Activated gamma-delta T cell treated with Interleukin-2 at 50 U/mL for 16 hours (primary cell): ENCODE data around the gene CMTM7.

Experiments
- DNase-seq: peaks from one replicate; pipeline ENCODE4 v3.0.0-alpha.2; 2020

Gene CMTM7

GRCh38 chr3:32414522-32415202, 23.0 kb downstream of the CMTM7 start:
- peak; percentile 34 for DNase-seq

- DNase-seq = no peak
These were observed 28.1 kb downstream of the CMTM7 start for GRCh38 chr3:32419742-32420125.

DNA sequence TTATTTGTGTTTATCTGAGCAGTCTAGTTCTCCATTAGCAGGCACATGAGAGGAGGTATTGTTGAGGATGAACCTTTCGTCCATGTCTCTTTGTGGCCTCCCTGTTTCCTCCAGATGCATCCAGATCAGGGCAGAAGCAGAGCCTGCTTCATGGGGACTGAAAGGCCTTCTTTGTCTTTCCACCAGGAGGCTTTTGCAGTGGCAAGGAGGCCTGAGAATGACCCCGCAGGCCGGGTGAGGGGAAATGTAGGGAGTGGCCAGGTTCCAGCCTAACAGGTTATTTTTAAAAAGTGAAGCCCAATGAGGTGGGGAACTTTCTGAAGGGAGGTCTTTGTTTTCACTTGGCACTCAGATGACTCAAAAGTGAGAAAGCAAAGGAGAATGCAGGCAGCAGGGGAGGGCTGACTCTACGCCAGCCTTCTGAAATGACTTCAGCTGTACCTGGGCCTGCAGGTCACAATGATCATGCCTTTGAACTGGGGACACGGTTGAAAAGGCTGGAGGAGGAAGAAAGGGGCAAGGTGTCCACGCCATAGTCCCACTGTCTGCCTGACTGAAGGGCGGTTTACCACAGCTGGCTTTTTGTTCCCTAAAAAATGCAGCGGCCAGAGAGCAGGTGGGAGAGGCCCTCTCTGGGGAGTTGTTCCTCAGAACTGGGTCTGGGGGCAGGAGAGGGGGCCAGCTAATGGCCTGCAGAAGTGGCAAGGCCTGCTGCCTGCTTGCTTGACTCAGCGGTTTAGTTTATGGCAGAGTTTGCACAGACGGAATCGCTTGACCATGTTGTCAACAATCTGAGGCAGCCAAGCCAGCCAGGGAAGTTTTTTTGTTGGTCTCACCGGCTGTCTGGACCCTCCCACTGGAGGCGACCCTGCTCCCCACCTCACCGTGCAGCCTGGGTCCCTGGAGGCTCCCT, 28.7 kb downstream of the CMTM7 start:
- DNase-seq = no peak

DNA sequence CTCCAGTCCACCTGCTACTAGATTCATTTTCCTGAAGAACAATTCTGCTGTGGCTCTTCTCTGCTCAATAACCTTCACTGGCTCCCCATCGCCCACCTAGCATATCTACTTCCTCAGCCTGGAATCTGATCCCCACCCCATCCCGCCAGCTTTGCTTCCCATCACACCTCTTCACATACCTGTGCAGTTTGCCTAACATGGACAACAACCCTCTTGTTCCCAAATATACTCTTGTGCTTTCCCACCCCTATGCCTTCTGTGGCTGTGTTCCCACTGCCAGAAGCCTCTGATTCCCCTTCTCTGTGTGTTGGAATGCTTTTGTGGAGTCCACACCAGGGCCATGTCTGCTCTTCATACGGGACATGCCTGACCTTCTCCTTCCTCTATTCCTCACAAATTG, 29.5 kb downstream of the CMTM7 start:
- no peak for DNase-seq

DNA sequence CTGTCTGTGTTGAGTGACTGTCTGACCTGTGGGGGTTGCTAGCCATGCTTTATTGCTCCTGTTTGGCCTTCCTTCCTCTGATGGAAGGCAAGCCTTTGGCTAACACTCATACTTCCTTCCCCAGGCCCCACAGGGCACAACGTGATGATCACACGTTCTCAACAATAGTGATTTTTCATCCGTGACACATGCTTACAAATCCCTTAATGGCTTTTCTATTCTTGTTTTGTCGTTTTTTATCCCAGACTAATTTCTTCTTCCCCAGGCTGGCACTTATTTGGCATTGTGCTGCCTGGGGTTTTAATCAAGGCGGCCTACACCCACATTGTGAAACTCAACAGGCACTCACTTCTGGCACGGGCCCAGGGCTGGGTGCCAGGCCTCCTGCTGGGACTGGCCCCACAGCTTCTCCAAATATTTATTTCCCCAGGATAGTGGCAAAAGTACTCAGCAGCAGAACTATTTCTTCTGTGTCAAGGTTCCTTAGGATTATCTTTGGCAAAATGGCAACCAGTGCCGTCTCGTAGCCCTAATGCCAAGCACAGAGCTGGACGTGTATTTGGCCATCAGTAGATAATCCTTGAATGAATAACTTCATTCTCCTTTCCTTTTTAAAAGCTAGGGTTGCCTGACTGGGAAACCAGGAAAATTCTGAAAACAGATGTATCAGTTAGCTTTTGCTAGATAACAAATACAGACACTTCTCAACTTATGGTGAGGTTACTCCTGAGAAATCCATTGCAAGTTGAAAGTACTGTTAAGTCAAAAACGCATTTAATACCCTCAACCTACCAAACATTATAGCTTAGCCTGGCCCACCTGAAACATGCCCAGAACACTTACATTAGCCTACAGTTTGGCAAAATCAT, 30.6 kb downstream of the CMTM7 start:
- DNase-seq = no peak

DNA sequence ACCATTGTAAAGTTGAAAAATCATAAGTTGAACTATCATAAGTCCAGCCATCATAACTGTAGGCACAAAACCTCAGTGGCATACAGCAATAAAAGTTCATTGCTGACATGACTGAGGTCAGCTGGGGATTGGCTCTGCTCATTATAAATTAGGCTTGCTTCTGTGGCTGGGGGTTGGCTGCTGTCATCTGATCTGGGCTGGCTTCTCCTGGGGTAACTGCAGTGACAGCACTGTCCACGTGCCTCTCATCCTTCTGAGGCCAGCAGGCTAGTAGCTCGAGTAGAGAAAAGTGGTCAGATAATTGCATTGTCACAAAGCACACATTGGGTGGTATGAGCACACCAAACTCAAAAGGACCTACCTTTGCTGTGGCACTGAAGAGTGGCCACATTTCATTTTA, 31.3 kb downstream of the CMTM7 start:
- no peak for DNase-seq

GRCh38 chr3:32423534-32423933, 31.9 kb downstream of the CMTM7 start:
- DNase-seq = no peak

- no peak for DNase-seq
These were observed 32.4 kb downstream of the CMTM7 start for GRCh38 chr3:32423956-32424557.

GRCh38 chr3:32424581-32425250, 33.1 kb downstream of the CMTM7 start:
- DNase-seq = no peak

GRCh38 chr3:32428092-32429068, 36.7 kb downstream of the CMTM7 start:
- DNase-seq = peak; percentile 52

DNA sequence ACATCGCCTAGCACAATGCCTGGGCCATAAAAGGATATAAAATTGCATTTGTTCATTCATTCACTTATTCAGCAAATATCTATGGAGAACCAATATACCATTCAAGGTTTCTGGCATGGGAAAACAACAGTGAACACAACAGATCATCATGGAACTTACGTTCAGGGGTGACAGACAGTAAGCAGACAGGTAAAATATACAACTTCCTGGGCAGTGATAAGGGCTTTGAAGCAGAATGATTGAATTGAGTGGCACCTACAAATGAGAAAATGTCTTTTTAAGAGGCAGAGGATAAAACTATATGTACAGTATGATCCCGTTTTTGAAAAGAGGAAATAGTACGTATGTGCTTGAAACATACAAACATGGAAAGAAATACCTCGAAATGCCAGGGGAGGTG, 39.2 kb downstream of the CMTM7 start:
- DNase-seq = no peak

GRCh38 chr3:32431481-32431880, 39.8 kb downstream of the CMTM7 start:
- DNase-seq = no peak

DNA sequence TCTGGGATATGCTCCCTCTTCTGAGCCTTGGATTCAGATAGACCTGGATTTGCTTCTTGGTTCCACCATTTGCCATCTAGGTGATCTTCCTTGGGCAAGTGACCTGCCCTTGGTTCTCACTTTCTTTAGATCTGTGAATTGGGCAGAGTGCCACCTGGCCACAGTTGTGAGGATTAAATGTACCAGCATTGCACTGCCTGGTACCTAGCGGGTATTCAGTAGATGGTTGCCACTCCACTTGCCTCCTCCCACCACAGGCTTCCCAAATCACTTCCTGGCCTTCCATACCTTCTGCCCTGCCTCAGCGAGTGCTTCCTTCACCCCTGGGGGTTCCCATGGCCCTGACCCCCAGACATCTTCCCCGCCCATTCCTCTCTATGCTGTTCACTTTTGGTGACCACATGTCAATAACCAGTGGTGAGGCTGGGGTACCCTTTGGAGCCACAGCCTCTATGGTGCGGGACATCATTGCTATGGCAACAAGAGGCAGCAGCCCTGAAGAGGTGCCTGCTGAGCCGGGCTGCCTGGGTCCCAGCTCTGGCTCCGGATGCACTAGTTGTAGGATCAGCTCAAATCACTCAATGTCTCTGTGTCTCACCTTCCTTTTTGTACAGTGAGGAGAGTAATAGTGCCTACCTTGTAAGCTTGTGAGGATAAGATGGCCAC, 40.5 kb downstream of the CMTM7 start:
- DNase-seq = no peak

GRCh38 chr3:32432711-32433530, 41.3 kb downstream of the CMTM7 start:
- DNase-seq = no peak

GRCh38 chr3:32434206-32434605, 42.6 kb downstream of the CMTM7 start:
- no peak for DNase-seq

DNA sequence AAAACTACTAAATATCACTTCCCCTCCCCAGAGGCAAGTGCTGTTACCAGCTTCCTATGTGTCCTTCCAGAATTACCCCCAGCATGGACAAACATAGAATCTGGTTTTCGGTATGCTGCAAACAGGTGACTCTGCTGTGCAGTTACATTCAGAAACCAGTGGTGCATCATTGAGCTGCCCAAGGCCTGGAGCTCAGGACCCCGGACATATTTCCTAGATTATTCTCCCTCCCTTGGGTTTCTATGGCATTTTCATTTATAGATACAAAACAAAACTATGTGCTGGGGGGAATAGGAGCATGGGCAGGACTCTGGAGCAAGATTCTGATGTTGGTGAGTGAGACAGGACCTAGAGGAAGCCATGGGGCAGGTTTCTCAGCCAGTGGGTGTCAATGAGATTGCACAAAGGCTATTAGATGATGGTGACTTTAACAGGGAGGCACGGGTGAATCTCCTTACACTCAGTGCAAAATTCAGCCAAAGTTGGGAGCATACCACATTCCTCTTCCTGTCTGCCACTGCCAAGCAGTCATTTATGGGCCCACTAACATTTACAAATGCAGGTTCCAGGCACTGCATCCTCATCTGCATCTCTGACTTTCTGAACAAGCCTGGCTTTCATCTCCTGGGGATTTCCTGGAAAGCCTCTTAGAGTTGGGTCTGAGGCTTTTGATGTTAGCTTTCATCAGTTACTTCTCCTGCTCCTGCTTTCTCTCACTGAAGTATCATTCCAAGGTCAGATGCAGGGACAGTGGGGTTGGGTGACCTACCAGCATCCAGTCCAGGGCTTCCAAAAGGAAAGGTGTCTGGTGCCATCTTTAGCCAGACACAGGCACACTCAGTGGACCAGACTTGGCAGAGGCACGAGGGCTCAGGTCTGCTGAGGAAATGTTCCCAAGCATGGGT, 44.5 kb downstream of the CMTM7 start:
- no peak for DNase-seq

DNA sequence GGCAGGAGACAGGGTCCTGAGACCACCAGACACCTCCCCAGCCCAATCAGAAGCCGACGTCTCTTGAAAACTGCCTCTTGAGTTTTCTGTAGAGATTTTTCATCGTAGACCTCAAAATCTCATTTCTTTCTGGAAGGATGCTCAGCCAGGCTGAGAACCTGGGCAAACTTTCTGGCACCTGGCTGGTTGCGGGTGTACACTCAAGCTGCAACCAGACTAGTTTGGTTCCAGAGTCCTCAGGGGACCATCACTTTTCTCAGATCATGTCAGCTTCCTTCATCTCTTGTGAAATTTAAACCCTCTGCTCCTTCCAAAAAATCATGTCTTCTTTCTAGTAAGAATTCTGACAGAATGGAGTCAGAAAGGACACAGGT, 45.1 kb downstream of the CMTM7 start:
- DNase-seq = no peak

DNA sequence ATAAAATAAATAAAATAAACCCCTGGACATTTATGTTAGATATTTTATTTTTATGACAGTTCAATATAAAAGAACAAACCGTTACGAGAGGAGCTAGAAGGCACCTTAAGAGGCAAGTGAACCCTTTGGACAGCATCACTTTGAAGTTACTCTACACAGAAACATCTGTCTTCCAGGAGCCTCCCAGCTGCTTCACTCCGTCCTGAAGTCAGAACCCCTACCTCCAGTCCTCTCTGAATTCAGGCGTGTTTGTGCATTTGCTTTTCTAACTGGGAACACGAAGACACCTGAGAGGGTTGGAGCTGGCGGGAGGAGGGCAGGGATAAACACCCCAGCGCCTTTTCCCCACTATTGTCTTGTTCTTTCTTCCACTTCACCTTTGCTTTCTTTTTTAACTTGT, 46.2 kb downstream of the CMTM7 start:
- no peak for DNase-seq
